Loucy (cell line): ENCODE data around the gene ZNF835.

Experiments
- H2AFZ ChIP-seq: fragments of 200-600 bp; sonication (generic); 2 replicates; pipeline ENCODE4 v1.6.0; 2016; ENCODE audit warnings: antibody characterized with exemption, mild to moderate bottlenecking, low read length, moderate library complexity
- H3F3A ChIP-seq: fragments of 200-600 bp; 2 replicates; pipeline ENCODE4 v1.6.0; 2016; ENCODE audit warnings: antibody characterized with exemption, low read depth, mild to moderate bottlenecking
- H3K27me3 ChIP-seq: fragments of 200-600 bp; sonication (generic); 2 replicates; pipeline ENCODE4 v1.6.1; 2014; ENCODE audit warnings: low read length, mild to moderate bottlenecking; ENCODE audit not compliant: insufficient read depth, poor library complexity, severe bottlenecking
- H3K36me3 ChIP-seq: fragments of 200-600 bp; sonication (generic); 2 replicates; pipeline ENCODE4 v1.6.1; 2016; ENCODE audit warnings: low read length; ENCODE audit not compliant: insufficient read depth
- H3K4me1 ChIP-seq: fragments of 200-600 bp; sonication (generic); 2 replicates; pipeline ENCODE4 v1.5.1; 2014; ENCODE audit warnings: low read length, mild to moderate bottlenecking; ENCODE audit not compliant: insufficient read depth, poor library complexity, severe bottlenecking
- H3K4me2 ChIP-seq: fragments of 200-600 bp; sonication (generic); 2 replicates; pipeline ENCODE4 v1.6.0; 2014; ENCODE audit warnings: antibody characterized with exemption, low read length, low read depth, mild to moderate bottlenecking; ENCODE audit not compliant: poor library complexity, severe bottlenecking
- H3K4me3 ChIP-seq: fragments of 200-600 bp; sonication (generic); 2 replicates; pipeline ENCODE4 v1.5.1; 2014; ENCODE audit warnings: low read length, mild to moderate bottlenecking, mixed read lengths; ENCODE audit not compliant: poor library complexity, severe bottlenecking
- H3K79me2 ChIP-seq: fragments of 200-600 bp; sonication (generic); 2 replicates; pipeline ENCODE4 v1.6.1; 2014; ENCODE audit warnings: low read length; ENCODE audit not compliant: insufficient read depth
- H3K9ac ChIP-seq: fragments of 200-600 bp; sonication (generic); 2 replicates; pipeline ENCODE4 v1.6.0; 2014; ENCODE audit warnings: mild to moderate bottlenecking, low read depth, low read length, moderate library complexity; ENCODE audit not compliant: poor library complexity, severe bottlenecking
- H3K9me2 ChIP-seq: fragments of 200-600 bp; sonication (generic); replicated peaks from 2 replicates; pipeline ENCODE4 v1.6.1; 2016; ENCODE audit warnings: low read depth, low read length, mixed read lengths
- H3K9me3 ChIP-seq: fragments of 200-600 bp; sonication (generic); 2 replicates; pipeline ENCODE4 v1.6.1; 2014; ENCODE audit warnings: mild to moderate bottlenecking, antibody characterized with exemption, low read length, low read depth; ENCODE audit not compliant: insufficient read depth
- H4K20me1 ChIP-seq: fragments of 200-600 bp; sonication (generic); 2 replicates; pipeline ENCODE4 v1.6.0; 2014; ENCODE audit warnings: antibody characterized with exemption, low read length, mild to moderate bottlenecking; ENCODE audit not compliant: insufficient read depth, poor library complexity, severe bottlenecking
- EZH2phosphoT487 ChIP-seq: fragments of 200-600 bp; IDR thresholded peaks from 2 replicates; pipeline ENCODE4 v1.6.1; 2018; ENCODE audit warnings: antibody characterized with exemption, mild to moderate bottlenecking, moderate library complexity, borderline replicate concordance
- TF ChIP-seq, protein P1 (sequence below): fragments of 200-600 bp; sonication (generic); conservative IDR thresholded peaks from 2 replicates; pipeline ENCODE4 v1.5.1; 2014; ENCODE audit warnings: mild to moderate bottlenecking, antibody characterized with exemption, low read length

ZNF835 gene

DNA sequence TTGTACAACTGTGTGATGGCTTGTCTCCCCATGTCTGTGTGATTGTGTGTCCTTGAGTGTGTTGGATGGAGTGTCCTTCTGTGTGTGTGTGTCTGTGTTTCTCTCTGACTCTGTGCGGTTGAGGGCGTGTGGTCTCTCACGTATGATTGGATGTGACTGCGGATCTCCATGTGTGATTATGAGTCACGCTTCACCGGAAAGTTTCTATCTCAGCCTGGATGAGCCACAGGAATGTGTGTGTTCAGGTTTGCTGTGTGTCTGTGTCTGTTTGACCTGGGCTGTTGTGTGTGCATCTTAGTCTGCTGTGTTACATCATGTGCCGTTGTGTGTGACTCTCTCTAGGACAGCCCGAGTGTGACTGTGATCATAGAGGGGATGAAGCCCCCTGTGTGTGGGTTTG, 15.5 kb upstream of the ZNF835 start:
- H3K79me2 ChIP-seq = no peaks in the 10 kb centered on the region

DNA sequence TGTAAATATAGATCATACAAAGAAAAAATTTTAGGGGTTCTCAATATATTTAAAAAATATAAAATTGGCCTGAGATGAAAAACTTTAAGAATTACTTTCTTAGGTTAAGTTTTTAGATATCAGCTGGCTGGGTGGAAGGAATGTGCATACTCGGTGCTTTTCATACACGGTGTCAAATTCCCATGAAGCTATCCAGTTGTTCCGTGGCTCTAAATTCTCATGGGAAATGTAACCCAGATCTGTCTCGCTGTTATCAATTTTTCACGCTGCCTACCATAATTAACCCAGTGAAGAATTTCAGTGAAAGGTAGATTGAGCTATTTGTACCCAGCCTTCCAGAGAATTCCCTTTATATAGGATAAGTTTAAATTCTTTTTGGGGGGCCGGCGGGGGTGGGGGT, 11.6 kb upstream of the ZNF835 start:
- Histone ChIP-seq H3K4me2 (no peak overlapping the region), H2AFZ (no peak overlapping the region), H3K9me3 (peaks cover 16% of the 10 kb centered on the region; the same call in 1 of the 2 replicates), H3K9ac (no peak overlapping the region), H3K27me3 (no peaks in the 10 kb centered on the region), H4K20me1 (no peaks in the 10 kb centered on the region), H3F3A (no peaks in the 10 kb centered on the region), H3K36me3 (no peaks in the 10 kb centered on the region), H3K9me2 (no peaks in the 10 kb centered on the region), H3K4me1 (no peaks in the 10 kb centered on the region), H3K4me3 (no peak overlapping the region), H3K79me2 (no peaks in the 10 kb centered on the region)
- TF ChIP-seq EZH2phosphoT487 = no peak
- TF ChIP-seq, protein P1, sequence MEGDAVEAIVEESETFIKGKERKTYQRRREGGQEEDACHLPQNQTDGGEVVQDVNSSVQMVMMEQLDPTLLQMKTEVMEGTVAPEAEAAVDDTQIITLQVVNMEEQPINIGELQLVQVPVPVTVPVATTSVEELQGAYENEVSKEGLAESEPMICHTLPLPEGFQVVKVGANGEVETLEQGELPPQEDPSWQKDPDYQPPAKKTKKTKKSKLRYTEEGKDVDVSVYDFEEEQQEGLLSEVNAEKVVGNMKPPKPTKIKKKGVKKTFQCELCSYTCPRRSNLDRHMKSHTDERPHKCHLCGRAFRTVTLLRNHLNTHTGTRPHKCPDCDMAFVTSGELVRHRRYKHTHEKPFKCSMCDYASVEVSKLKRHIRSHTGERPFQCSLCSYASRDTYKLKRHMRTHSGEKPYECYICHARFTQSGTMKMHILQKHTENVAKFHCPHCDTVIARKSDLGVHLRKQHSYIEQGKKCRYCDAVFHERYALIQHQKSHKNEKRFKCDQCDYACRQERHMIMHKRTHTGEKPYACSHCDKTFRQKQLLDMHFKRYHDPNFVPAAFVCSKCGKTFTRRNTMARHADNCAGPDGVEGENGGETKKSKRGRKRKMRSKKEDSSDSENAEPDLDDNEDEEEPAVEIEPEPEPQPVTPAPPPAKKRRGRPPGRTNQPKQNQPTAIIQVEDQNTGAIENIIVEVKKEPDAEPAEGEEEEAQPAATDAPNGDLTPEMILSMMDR = no peak

More for the DNA sequence above, 15.5 kb upstream of the ZNF835 start:
- H3K4me3 ChIP-seq = no peak overlapping the region
- no peak overlapping the region for H3K4me2 ChIP-seq
- H2AFZ ChIP-seq = no peak overlapping the region
- H3K4me1 ChIP-seq = no peaks in the 10 kb centered on the region
- H3K36me3 ChIP-seq = no peaks in the 10 kb centered on the region
- no peaks in the 10 kb centered on the region for H4K20me1 ChIP-seq
- no peaks in the 10 kb centered on the region for H3K27me3 ChIP-seq
- no peaks in the 10 kb centered on the region for H3F3A ChIP-seq
- peaks cover 8% of the 10 kb centered on the region; the same call in 1 of the 2 replicates for H3K9me3 ChIP-seq
- H3K9me2 ChIP-seq = no peaks in the 10 kb centered on the region
- TF ChIP-seq EZH2phosphoT487 = no peak
- TF ChIP-seq, protein P1 = no peak
- no peak overlapping the region for H3K9ac ChIP-seq

DNA sequence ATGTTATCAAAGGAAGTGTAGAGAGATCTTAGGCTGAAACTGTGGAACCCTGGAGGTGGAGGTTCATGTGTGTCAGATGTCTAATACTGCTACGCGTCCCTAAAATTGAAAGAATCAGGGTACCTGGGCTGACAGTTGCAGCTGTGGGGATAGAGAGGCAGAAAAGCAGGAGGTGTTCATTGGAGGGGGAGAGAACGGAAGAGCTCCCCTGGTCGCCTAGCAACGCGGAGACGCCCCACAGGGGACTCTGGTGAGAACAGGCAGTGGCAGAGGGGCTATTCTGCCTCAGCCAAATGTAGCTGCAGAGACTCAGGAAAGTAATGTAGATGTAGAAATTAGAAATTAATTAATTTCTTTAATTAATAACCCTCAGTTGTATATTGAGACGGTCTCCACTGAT, 10.1 kb upstream of the ZNF835 start:
- Histone ChIP-seq H3K9ac (no peak overlapping the region), H3K9me3 (peaks cover 14% of the 10 kb centered on the region; the same call in 1 of the 2 replicates), H3K27me3 (no peaks in the 10 kb centered on the region), H3K4me3 (no peak overlapping the region), H2AFZ (no peak overlapping the region), H3K79me2 (no peaks in the 10 kb centered on the region), H4K20me1 (no peaks in the 10 kb centered on the region), H3K36me3 (no peaks in the 10 kb centered on the region), H3K4me1 (no peaks in the 10 kb centered on the region), H3K9me2 (no peaks in the 10 kb centered on the region), H3K4me2 (no peak overlapping the region), H3F3A (no peaks in the 10 kb centered on the region)
- TF ChIP-seq, protein P1 = no peak
- no peak for TF ChIP-seq EZH2phosphoT487
